Right lobe of liver (tissue), 6 donors: ENCODE results near the gene MCAM. TPM values are rescaled to one million over a fixed set of nuclear protein-coding genes. Genes with fewer than 3 reads are reported as not detected.

ENCODE experiments used
- ATAC-seq, 4 donors: fragments of 200-7000 bp; cut with Tn5 transposase; one replicate each; pipeline ENCODE4 v1.9.1; 2020; ENCODE audit warnings: mild to moderate bottlenecking in 4 of 4, moderate library complexity in 4 of 4
- DNase-seq, 3 donors: peaks; one replicate each; pipeline ENCODE4 v3.0.0-alpha.2; 2020
- H3K27ac ChIP-seq, 3 donors: fragments of 200-600 bp; one replicate each; pipeline ENCODE4 v1.8.0; 2022
- H3K27me3 ChIP-seq, 2 donors: fragments of 200-600 bp; one replicate each; pipeline ENCODE4 v1.8.0; 2022
- H3K36me3 ChIP-seq, 4 donors: fragments of 200-600 bp; sonication (generic) in 1 of 4; one replicate each; pipeline versions ENCODE4 v1.5.1 to v1.8.0; 2017 to 2022; ENCODE audit warnings: control low read depth in 1 of 4
- H3K4me1 ChIP-seq, 4 donors: fragments of 200-600 bp; sonication (generic) in 1 of 4; one replicate each; pipeline versions ENCODE4 v1.5.1 to v1.8.0; 2017 to 2022; ENCODE audit warnings: control low read depth in 1 of 4
- H3K4me3 ChIP-seq, 3 donors: fragments of 200-600 bp; one replicate each; pipeline ENCODE4 v1.8.0; 2022
- H3K9me3 ChIP-seq, 4 donors: fragments of 200-600 bp; sonication (generic) in 1 of 4; one replicate each; pipeline versions ENCODE4 v1.5.1 to v1.8.0; 2017 to 2022; ENCODE audit warnings: control low read depth in 1 of 4
- POLR2A ChIP-seq: fragments of 450-650 bp; IDR thresholded peaks from one replicate; pipeline ENCODE4 v1.6.1; 2017; ENCODE audit warnings: antibody characterized with exemption, mild to moderate bottlenecking
- WGBS: methylation state at CpG from one replicate; pipeline ENCODE4 v1.1.6; 2018; ENCODE audit warnings: low coverage, low lambda C conversion rate; ENCODE audit not compliant: insufficient coverage; ENCODE audit errors: missing lambda C conversion rate; 5-methylcytosine and 5-hydroxymethylcytosine counted together
- intact Hi-C, 2 donors: fragments of 100-400 bp; cut with DNase I; formaldehyde crosslinking; loops; one replicate each; pipeline versions ENCODE4 v1.11.2 to v1.14.1; 2022
- total RNA-seq, 6 experiments: library from RNA; depleted of rRNA in 2 of 6; stranded (reverse); fragments of >200 nt in 2 of 6; fragmentation: NEBNext Ultra II Directional in 3 of 6; extraction: Animal tissue kit (Norgen Biotek cat#: 25700) in 3 of 6; gene quantifications; one replicate each; pipeline versions ENCODE4 v1.1.0 to v1.2.4, GENCODE V29; 2016 to 2023
- TF ChIP-seq, protein P1 (sequence below), 4 donors: fragments of 200-600 bp in 3 of 4; fragments of 450-650 bp in 1 of 4; IDR thresholded peaks; one replicate each; pipeline versions ENCODE4 v1.5.1 to v1.8.0; 2016 to 2022; ENCODE audit warnings: antibody characterized with exemption in 4 of 4, mild to moderate bottlenecking in 2 of 4
- donor health status: DM: no; HTN: yes; CAD: no.
- donor health status: DM: no; HTN: no; CAD: no.
- donor health status: DM: no; HTN: no; CAD: no.
- donor health status: DM: no; HTN: yes; CAD: no.
- donor health status: DM: no; HTN: yes; CAD: no.

MCAM gene
- total RNA-seq, 6 experiments from 2014 or later = 1.8 to 28.7 (median 12.5) TPM

DNA sequence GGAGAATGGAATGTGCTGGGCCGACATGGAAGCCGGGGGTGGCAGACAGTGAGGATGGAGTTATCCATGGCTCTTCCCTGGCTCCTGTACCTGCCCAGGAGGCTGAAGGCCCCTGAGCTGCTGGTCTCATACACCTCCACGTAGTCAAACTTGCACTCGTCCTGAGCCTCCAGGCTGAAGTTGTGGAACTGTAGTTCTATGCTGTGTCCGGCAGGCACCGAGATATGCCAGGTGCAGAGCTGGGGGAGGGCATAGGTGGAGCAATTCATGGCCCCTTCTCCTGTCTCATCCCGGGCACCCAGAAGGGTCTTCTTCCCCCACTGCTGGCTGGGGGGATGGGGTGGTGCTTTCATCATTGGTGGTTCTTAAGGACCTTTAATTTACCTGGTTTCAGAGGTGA, 26.8 kb upstream of the MCAM start:
- no peaks in the 10 kb centered on the region for H3K36me3 ChIP-seq
- no peak overlapping the region for H3K4me3 ChIP-seq
- H3K9me3 ChIP-seq = no peaks in the 10 kb centered on the region
- no peak for ATAC-seq
- no peak for TF ChIP-seq POLR2A
- no CpG with 5 or more reads among the region's 7 CpGs for WGBS
- intact Hi-C loops = no loop called here
- H3K4me1 ChIP-seq = peaks cover 0 to 14% (median 7%) of the 10 kb centered on the region in 4 donors
- no peak for DNase-seq
- H3K27ac ChIP-seq = no peak overlapping the region
- no peaks in the 10 kb centered on the region for H3K27me3 ChIP-seq

DNA sequence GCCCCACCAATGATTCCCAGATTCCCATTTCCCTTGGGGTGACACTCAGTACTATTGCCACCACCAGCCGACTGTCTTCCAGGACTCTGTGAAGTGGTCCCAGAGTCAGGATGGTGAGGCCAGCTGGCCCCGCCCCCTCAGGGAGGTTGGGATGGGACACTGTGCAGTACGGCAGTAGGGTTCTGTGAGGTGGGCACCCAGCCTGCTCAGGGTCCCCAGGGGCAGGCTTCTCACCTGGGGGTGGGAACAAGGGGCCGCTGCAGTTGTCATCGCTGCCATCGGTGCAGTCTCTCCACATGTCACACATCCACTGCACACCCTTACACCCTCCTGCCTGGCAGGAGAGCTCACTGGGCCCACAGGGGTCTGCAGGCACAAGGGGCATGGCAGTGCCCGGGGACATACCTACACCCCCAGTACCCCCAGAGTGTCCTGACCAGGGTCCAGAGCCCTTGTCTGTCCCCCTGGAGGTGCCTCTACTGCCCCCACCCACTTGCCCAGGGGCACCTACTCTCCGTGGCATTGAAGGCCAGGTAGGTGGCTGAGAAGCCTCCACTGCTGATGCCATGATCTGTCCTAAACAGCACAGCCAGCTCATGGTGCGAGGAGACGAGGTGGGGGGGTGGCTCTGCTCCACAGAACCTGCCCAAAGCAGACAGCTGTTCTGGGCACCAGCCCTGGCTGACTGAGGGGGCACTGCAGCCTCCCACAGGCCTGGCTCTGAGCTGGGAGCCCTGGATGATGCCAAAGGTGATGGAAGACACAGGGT, 25.6 kb upstream of the MCAM start:
- intact Hi-C loops = no loop called here
- TF ChIP-seq, protein P1, sequence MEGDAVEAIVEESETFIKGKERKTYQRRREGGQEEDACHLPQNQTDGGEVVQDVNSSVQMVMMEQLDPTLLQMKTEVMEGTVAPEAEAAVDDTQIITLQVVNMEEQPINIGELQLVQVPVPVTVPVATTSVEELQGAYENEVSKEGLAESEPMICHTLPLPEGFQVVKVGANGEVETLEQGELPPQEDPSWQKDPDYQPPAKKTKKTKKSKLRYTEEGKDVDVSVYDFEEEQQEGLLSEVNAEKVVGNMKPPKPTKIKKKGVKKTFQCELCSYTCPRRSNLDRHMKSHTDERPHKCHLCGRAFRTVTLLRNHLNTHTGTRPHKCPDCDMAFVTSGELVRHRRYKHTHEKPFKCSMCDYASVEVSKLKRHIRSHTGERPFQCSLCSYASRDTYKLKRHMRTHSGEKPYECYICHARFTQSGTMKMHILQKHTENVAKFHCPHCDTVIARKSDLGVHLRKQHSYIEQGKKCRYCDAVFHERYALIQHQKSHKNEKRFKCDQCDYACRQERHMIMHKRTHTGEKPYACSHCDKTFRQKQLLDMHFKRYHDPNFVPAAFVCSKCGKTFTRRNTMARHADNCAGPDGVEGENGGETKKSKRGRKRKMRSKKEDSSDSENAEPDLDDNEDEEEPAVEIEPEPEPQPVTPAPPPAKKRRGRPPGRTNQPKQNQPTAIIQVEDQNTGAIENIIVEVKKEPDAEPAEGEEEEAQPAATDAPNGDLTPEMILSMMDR (IDR thresholded peaks at IDR 0.05) = no peak
- no peak for TF ChIP-seq POLR2A
- Histone ChIP-seq H3K27ac (no peak overlapping the region), H3K9me3 (no peaks in the 10 kb centered on the region), H3K27me3 (no peaks in the 10 kb centered on the region), H3K4me3 (no peak overlapping the region), H3K36me3 (no peaks in the 10 kb centered on the region), H3K4me1 (peaks cover 0 to 18% (median 7%) of the 10 kb centered on the region in 4 donors)
- ATAC-seq (no peak), DNase-seq (peak in 1 of 3 donors; percentile 37)
- no CpG with 5 or more reads among the region's 10 CpGs for WGBS

DNA sequence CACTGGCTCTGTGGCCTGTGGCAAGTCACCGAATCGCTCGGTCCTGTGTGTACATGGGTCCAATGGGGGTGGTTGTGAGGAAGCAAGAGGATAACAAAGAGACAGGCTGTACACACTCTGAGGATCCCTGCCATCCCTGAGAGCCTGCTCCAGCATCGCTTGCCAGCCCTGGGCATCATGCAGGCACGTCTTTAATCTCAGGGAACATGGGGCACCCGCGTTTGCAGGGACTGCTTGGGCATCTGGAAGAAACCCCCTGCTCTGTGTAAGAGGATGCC, 25.0 kb upstream of the MCAM start:
- H3K36me3 ChIP-seq = no peaks in the 10 kb centered on the region
- no peaks in the 10 kb centered on the region for H3K9me3 ChIP-seq
- no peak overlapping the region for H3K27ac ChIP-seq
- DNase-seq (peak in 1 of 3 donors; percentile 40), ATAC-seq (no peak)
- TF ChIP-seq, protein P1 (IDR thresholded peaks at IDR 0.05) = no peak
- no peaks in the 10 kb centered on the region for H3K27me3 ChIP-seq
- H3K4me3 ChIP-seq = no peak overlapping the region
- 75% methylated on average over 1 of the region's 7 CpGs for WGBS
- intact Hi-C loops = no loop called here
- H3K4me1 ChIP-seq = peaks cover 0 to 18% (median 7%) of the 10 kb centered on the region in 4 donors

DNA sequence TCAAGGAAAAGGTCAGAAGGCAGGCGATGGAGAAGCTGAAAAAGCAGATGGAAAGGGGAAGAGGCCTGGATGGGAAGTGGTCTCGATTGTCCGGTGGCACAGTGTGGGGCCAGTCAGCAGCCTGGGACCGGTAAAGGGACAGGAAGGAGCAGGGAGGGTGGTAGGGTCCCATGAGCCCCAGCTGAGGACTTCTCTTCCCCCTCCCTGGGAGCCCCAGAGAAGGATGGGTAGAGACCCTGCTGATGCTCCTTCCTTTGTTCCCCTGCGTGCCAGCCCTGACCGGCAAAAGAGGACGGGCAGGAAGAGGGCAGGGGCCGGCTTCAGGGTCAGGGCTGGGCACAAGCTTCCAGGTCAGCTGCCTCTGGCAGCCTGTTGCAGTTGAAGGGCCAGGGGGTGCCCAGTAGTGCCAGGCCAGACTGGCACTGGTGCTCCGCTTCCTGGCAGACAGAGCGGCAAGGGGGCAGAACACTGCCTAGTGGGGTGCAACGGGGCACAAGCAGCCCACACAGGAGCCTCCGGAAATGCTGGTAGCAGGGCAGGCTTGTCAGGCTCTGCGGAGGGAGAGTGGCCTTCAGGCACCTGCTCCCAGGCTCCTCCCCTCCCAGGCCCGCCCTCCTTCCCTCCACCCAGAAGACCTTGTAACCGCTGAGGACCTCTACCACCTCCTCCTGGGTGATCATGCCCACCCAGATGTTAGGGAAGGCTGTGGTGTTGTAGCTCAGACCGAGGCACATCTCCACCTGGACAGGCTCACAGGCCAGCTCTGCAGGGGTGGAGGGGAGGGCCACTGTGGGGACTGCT, 24.5 kb upstream of the MCAM start:
- H3K27me3 ChIP-seq = no peaks in the 10 kb centered on the region
- peaks cover 0 to 18% (median 7%) of the 10 kb centered on the region in 4 donors for H3K4me1 ChIP-seq
- WGBS = 45% methylated on average over 7 of the region's 16 CpGs
- TF ChIP-seq, protein P1 (IDR thresholded peaks at IDR 0.05) = no peak
- no peak for TF ChIP-seq POLR2A
- ATAC-seq (peak in 1 of 4 donors; percentile 3), DNase-seq (peak in 1 of 3 donors; percentile 43)
- H3K9me3 ChIP-seq = no peaks in the 10 kb centered on the region
- no peaks in the 10 kb centered on the region for H3K36me3 ChIP-seq
- peak overlapping the region; percentile 70 to 89 (median 76) for H3K27ac ChIP-seq
- no peak overlapping the region for H3K4me3 ChIP-seq
- intact Hi-C loops = no loop called here
